Osteoblast (primary cell): ENCODE results near the gene ZNF23. TPM values are rescaled to one million over a fixed set of nuclear protein-coding genes. Genes with fewer than 3 reads are reported as not detected.

ENCODE experiments used
- DNase-seq: peaks from one replicate; pipeline ENCODE4 v3.0.0; 2011; ENCODE audit warnings: low spot score, mixed read lengths; ENCODE audit not compliant: insufficient read length; ENCODE audit errors: missing footprints
- H2AFZ ChIP-seq: 2 replicates; pipeline ENCODE4 v1.6.0; 2011; ENCODE audit warnings: mild to moderate bottlenecking, low read length
- H3K27ac ChIP-seq: 2 replicates; pipeline ENCODE4 v1.5.1; 2011; ENCODE audit warnings: mild to moderate bottlenecking, low read depth, low read length, moderate library complexity
- H3K27me3 ChIP-seq: 2 replicates; pipeline ENCODE4 v1.6.0; 2012; ENCODE audit warnings: mild to moderate bottlenecking, control low read depth, inconsistent platforms, low read length, moderate library complexity; ENCODE audit not compliant: insufficient read depth
- H3K36me3 ChIP-seq: 2 replicates; pipeline ENCODE4 v1.5.1; 2011; ENCODE audit warnings: mild to moderate bottlenecking, low read length, control low read depth, moderate library complexity; ENCODE audit not compliant: insufficient read depth
- H3K4me1 ChIP-seq: 2 replicates; pipeline ENCODE4 v1.5.1; 2011; ENCODE audit warnings: mild to moderate bottlenecking, low read length, control low read depth, moderate library complexity; ENCODE audit not compliant: insufficient read depth
- H3K4me2 ChIP-seq: 2 replicates; pipeline ENCODE4 v1.6.0; 2011; ENCODE audit warnings: mild to moderate bottlenecking, low read length; ENCODE audit not compliant: insufficient read depth
- H3K4me3 ChIP-seq: fragments of 200-600 bp; sonication (generic); 3 replicates; pipeline ENCODE4 v1.5.1; 2012; ENCODE audit warnings: mild to moderate bottlenecking, low read length, inconsistent platforms; ENCODE audit not compliant: insufficient read depth
- H3K79me2 ChIP-seq: 2 replicates; pipeline ENCODE4 v1.6.0; 2012; ENCODE audit warnings: mild to moderate bottlenecking, low read length, control low read depth, inconsistent platforms; ENCODE audit not compliant: insufficient read depth
- H3K9me3 ChIP-seq: 2 replicates; pipeline ENCODE4 v1.5.1; 2011; ENCODE audit warnings: low read depth, low read length, control low read depth
- H4K20me1 ChIP-seq: 2 replicates; pipeline ENCODE4 v1.6.0; 2012; ENCODE audit warnings: mild to moderate bottlenecking, low read length, control low read depth; ENCODE audit not compliant: insufficient read depth
- CTCF ChIP-seq: IDR thresholded peaks from 2 replicates; pipeline ENCODE4 v1.5.1; 2011; ENCODE audit warnings: mild to moderate bottlenecking, low read depth, low read length, moderate library complexity; ENCODE audit errors: extremely low read depth
- total RNA-seq: library from RNA; depleted of rRNA; stranded (reverse); fragments of >200 nt; gene quantifications from 2 replicates; pipeline ENCODE4 v1.2.3, GENCODE V29; 2012

Gene ZNF23
- total RNA-seq, 1 donor = 9.8 TPM

DNA sequence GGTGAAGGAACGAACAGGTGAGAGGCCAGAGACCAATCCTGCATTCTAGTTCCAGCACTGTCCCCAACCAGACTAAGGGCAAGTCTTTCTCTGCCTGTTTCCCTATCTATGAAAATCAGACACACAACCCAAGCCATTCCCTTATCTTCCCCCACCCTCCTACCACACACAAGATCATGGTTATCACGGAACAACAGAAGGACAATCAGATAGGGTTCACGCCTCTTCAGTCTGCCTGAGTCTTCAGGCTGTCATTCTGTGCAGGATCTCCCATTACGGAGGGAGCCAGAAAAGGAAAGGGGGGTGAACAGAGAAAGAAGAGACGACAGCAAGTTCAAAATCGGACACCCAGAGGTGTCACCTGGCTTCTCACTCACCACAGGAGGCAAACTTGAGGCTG, 31.3 kb downstream of the ZNF23 start:
- no peaks in the 10 kb centered on the region for H3K9me3 ChIP-seq
- no peaks in the 10 kb centered on the region for H3K79me2 ChIP-seq
- no peak for DNase-seq
- H4K20me1 ChIP-seq = no peaks in the 10 kb centered on the region
- no peak overlapping the region for H3K4me3 ChIP-seq
- no peak overlapping the region for H3K27ac ChIP-seq
- H2AFZ ChIP-seq = no peak overlapping the region
- no peaks in the 10 kb centered on the region for H3K36me3 ChIP-seq
- H3K4me1 ChIP-seq = no peaks in the 10 kb centered on the region
- H3K4me2 ChIP-seq = no peak overlapping the region
- no peak for TF ChIP-seq CTCF
- H3K27me3 ChIP-seq = peaks cover 9% of the 10 kb centered on the region

DNA sequence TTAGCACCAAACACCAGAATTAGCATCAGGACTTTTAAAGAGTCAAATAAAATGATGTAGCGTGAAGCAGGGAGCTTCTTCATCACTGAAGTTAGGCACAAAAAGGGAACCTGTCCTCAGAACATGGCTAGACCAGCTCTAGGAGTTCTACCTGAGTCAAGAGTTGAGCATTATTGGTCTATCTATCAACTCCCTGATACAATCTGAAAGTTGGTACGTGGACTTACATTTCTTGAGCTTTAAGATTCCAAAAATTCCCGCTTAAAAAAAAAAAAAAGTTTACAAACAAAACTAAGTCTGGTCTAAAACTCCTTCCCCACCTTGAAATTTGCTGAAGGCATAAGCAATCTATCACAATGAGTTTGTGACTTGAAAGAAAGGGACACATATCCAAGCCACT, 32.5 kb downstream of the ZNF23 start:
- no peak for DNase-seq

GRCh38 chr16:71428883-71429282, 33.2 kb downstream of the ZNF23 start:
- no peak overlapping the region for H3K4me3 ChIP-seq
- H3K4me1 ChIP-seq = no peaks in the 10 kb centered on the region
- no peak overlapping the region for H2AFZ ChIP-seq
- no peaks in the 10 kb centered on the region for H4K20me1 ChIP-seq
- H3K79me2 ChIP-seq = no peaks in the 10 kb centered on the region
- H3K27me3 ChIP-seq = peaks cover 23% of the 10 kb centered on the region
- H3K27ac ChIP-seq = no peak overlapping the region
- H3K9me3 ChIP-seq = no peaks in the 10 kb centered on the region
- TF ChIP-seq CTCF = no peak
- H3K4me2 ChIP-seq = no peak overlapping the region
- DNase-seq = no peak
- no peaks in the 10 kb centered on the region for H3K36me3 ChIP-seq

More for the DNA sequence above, 32.5 kb downstream of the ZNF23 start:
- H3K4me1 ChIP-seq = no peaks in the 10 kb centered on the region
- no peak overlapping the region for H3K4me3 ChIP-seq
- H4K20me1 ChIP-seq = no peaks in the 10 kb centered on the region
- H3K36me3 ChIP-seq = no peaks in the 10 kb centered on the region
- TF ChIP-seq CTCF = no peak
- no peak overlapping the region for H3K4me2 ChIP-seq
- H3K27ac ChIP-seq = no peak overlapping the region
- no peaks in the 10 kb centered on the region for H3K79me2 ChIP-seq
- H3K27me3 ChIP-seq = peaks cover 16% of the 10 kb centered on the region
- H3K9me3 ChIP-seq = no peaks in the 10 kb centered on the region
- H2AFZ ChIP-seq = no peak overlapping the region

- H3K4me1 ChIP-seq = no peaks in the 10 kb centered on the region
- H3K4me3 ChIP-seq = no peak overlapping the region
- no peaks in the 10 kb centered on the region for H3K79me2 ChIP-seq
- H3K27me3 ChIP-seq = peaks cover 25% of the 10 kb centered on the region
- H4K20me1 ChIP-seq = no peaks in the 10 kb centered on the region
- no peaks in the 10 kb centered on the region for H3K36me3 ChIP-seq
- H3K9me3 ChIP-seq = no peaks in the 10 kb centered on the region
- peak; percentile 23 for DNase-seq
- no peak for TF ChIP-seq CTCF
- no peak overlapping the region for H3K4me2 ChIP-seq
- H2AFZ ChIP-seq = no peak overlapping the region
- no peak overlapping the region for H3K27ac ChIP-seq
Observed at GRCh38 chr16:71428385-71428784, 33.7 kb downstream of the ZNF23 start.
